ENCODE measurements around the gene MAP7D2.

The MAP7D2 gene

DNA sequence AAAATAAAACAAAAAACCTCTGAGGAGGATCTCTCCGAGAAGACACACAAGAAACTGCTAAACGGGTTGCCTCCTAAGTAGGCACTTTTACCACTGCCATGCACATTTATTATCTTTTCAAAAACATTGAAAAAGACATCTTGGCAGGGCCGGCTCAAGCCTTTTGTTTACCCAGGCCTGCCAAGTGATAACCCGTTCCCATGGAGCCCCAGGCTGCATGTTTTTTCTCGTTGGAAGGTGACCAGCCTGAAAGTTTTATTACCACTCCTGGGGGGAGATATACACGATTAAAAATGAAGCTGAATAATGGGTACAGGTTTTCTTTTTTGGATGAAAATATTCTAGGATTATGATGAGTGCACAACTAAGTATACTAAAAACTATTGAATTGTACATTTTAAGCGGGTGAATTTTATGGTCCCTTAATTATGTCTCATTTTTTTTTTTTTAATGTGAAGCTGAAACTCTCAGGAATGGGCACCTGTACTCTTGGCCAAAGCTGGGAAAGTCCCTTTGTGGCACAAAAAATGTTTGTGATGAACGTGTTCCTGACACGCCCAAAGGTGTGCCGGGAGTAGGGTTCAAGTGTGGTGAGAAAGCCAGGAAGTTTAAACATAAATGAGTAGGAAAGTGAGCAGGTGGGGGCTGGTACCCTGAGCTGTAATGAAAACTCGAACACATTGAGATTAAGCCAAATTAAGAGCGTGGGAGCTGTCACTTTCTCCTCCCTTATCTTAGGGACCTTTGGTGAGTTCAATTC is 1.5 kb upstream of the MAP7D2 start:
- Histone ChIP-seq H3K4me1 (ENCODE audit: low read length) (peaks cover 5% of the 10 kb centered on the region; the same call in 1 of the 2 replicates), H3K27me3 (replicated peaks; ENCODE audit: insufficient read depth, low read length) (no peaks in the 10 kb centered on the region), H3K9me2 (replicated peaks; ENCODE audit: insufficient read depth, low read length) (no peaks in the 10 kb centered on the region), H4K20me1 (ENCODE audit: insufficient read depth, low read length) (no peaks in the 10 kb centered on the region), H3K4me2 (ENCODE audit: low read depth, low read length) (peak overlapping the region; percentile 20; the same call in 1 of the 2 replicates), H3F3A (ENCODE audit: insufficient read depth, low read length) (peaks cover 2% of the 10 kb centered on the region; the same call in 1 of the 2 replicates), H3K27ac (ENCODE audit: low read length) (no peak overlapping the region), H3K9me3 (replicated peaks; ENCODE audit: insufficient read depth, low read length) (no peaks in the 10 kb centered on the region), H3K79me2 (ENCODE audit: low read length) (no peaks in the 10 kb centered on the region), H3K9ac (ENCODE audit: low read length) (no peak overlapping the region), H2AFZ (ENCODE audit: low read length) (no peak overlapping the region), H3K4me3 (ENCODE audit: low read length) (no peak overlapping the region), H3K36me3 (replicated peaks; ENCODE audit: insufficient read depth, low read length) (no peaks in the 10 kb centered on the region)
- TF ChIP-seq EZH2 (optimal IDR thresholded peaks at IDR 0.05; ENCODE audit: low read depth, low read length): no peak
- TF ChIP-seq, protein P1, sequence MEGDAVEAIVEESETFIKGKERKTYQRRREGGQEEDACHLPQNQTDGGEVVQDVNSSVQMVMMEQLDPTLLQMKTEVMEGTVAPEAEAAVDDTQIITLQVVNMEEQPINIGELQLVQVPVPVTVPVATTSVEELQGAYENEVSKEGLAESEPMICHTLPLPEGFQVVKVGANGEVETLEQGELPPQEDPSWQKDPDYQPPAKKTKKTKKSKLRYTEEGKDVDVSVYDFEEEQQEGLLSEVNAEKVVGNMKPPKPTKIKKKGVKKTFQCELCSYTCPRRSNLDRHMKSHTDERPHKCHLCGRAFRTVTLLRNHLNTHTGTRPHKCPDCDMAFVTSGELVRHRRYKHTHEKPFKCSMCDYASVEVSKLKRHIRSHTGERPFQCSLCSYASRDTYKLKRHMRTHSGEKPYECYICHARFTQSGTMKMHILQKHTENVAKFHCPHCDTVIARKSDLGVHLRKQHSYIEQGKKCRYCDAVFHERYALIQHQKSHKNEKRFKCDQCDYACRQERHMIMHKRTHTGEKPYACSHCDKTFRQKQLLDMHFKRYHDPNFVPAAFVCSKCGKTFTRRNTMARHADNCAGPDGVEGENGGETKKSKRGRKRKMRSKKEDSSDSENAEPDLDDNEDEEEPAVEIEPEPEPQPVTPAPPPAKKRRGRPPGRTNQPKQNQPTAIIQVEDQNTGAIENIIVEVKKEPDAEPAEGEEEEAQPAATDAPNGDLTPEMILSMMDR (IDR thresholded peaks at IDR 0.05; ENCODE audit: low read length): no peak
- no peak for TF ChIP-seq EZH2phosphoT487 (IDR thresholded peaks at IDR 0.05; ENCODE audit: low read length)
- no peak for DNase-seq

DNA sequence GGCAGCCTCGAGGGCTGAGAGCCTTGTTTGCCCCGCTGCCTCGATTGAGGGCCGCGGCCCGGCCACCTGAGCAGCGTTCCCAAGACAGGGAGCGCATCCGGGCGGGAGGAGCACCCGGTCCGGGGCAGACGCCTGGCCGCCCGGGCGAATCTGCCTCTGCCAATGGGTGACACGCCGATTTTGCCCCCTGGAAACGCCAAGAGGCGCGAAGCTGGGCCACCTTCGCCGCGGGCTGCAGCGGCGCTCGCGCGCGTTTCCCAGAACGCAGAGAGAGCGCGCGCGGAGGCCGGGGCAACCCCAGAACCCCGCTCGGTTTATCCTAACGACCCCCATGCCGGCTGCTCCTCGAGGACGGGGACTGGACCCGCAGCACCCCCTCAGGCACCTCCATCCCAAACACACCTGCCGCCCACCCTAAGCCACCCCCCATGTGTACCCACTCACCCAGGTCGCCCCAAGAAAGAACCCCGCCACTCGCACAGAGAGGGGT is 575 bp downstream of the MAP7D2 start:
- H3K9me3 ChIP-seq (replicated peaks; ENCODE audit: insufficient read depth, low read length): no peaks in the 10 kb centered on the region
- no peak overlapping the region for H3K27ac ChIP-seq (ENCODE audit: low read length)
- no peak overlapping the region for H3K4me2 ChIP-seq (ENCODE audit: low read depth, low read length)
- peaks cover 5% of the 10 kb centered on the region; the same call in 1 of the 2 replicates for H3K4me1 ChIP-seq (ENCODE audit: low read length)
- H3K4me3 ChIP-seq (ENCODE audit: low read length): no peak overlapping the region
- H4K20me1 ChIP-seq (ENCODE audit: insufficient read depth, low read length): no peaks in the 10 kb centered on the region
- TF ChIP-seq EZH2 (optimal IDR thresholded peaks at IDR 0.05; ENCODE audit: low read depth, low read length) (no peak), EZH2phosphoT487 (IDR thresholded peaks at IDR 0.05; ENCODE audit: low read length) (no peak)
- TF ChIP-seq, protein P1 (IDR thresholded peaks at IDR 0.05; ENCODE audit: low read length): no peak
- no peak for DNase-seq
- no peaks in the 10 kb centered on the region for H3K79me2 ChIP-seq (ENCODE audit: low read length)
- no peaks in the 10 kb centered on the region for H3F3A ChIP-seq (ENCODE audit: insufficient read depth, low read length)
- H3K27me3 ChIP-seq (replicated peaks; ENCODE audit: insufficient read depth, low read length): no peaks in the 10 kb centered on the region
- no peaks in the 10 kb centered on the region for H3K36me3 ChIP-seq (replicated peaks; ENCODE audit: insufficient read depth, low read length)
- no peak overlapping the region for H3K9ac ChIP-seq (ENCODE audit: low read length)
- H3K9me2 ChIP-seq (replicated peaks; ENCODE audit: insufficient read depth, low read length): no peaks in the 10 kb centered on the region
- no peak overlapping the region for H2AFZ ChIP-seq (ENCODE audit: low read length)

DNA sequence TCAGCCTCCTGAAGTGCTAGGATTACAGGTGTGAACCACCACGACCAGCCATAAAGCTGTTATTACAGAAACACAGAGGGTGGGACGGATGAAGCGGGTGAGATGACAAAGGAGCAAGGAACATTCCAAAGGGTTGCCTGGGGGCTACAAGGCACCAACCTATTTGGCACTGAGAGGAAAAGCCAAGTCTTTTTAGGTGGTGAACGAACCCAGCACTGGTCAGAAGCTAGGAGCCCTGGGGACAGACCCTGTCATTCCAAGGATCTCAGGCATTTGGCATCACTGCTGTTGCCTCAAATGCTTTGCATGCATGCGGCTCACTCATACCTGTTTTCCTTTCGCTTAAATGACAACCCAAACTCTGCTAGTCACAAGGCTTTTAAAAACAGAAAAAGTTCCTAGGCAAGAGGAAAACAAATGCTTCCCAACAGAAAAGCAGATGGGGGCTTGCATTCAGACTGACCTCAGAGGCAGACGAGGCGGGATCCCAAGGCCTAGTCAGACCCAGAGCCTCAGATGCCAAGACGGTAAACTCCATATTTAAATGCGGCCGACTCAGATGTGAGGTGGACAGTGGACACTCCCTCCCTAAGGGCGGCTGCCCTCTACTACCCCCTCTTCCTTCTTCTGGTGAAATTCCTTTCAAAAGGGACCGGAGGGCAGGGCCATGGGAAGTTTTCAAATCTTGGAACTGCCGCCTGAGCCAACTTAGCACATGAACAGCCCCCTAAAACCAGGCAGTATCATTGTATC is 4.5 kb downstream of the MAP7D2 start:
- no peak overlapping the region for H3K4me3 ChIP-seq (ENCODE audit: low read length)
- H3K27ac ChIP-seq (ENCODE audit: low read length): no peak overlapping the region
- no peaks in the 10 kb centered on the region for H3K9me2 ChIP-seq (replicated peaks; ENCODE audit: insufficient read depth, low read length)
- no peaks in the 10 kb centered on the region for H3K4me1 ChIP-seq (ENCODE audit: low read length)
- H3K36me3 ChIP-seq (replicated peaks; ENCODE audit: insufficient read depth, low read length): no peaks in the 10 kb centered on the region
- no peak for DNase-seq
- H4K20me1 ChIP-seq (ENCODE audit: insufficient read depth, low read length): no peaks in the 10 kb centered on the region
- no peak overlapping the region for H3K9ac ChIP-seq (ENCODE audit: low read length)
- H3K4me2 ChIP-seq (ENCODE audit: low read depth, low read length): no peak overlapping the region
- H3K79me2 ChIP-seq (ENCODE audit: low read length): no peaks in the 10 kb centered on the region
- TF ChIP-seq, protein P1 (IDR thresholded peaks at IDR 0.05; ENCODE audit: low read length): no peak
- TF ChIP-seq EZH2phosphoT487 (IDR thresholded peaks at IDR 0.05; ENCODE audit: low read length) (no peak), EZH2 (optimal IDR thresholded peaks at IDR 0.05; ENCODE audit: low read depth, low read length) (no peak)
- H2AFZ ChIP-seq (ENCODE audit: low read length): no peak overlapping the region
- H3K9me3 ChIP-seq (replicated peaks; ENCODE audit: insufficient read depth, low read length): no peaks in the 10 kb centered on the region
- H3F3A ChIP-seq (ENCODE audit: insufficient read depth, low read length): no peaks in the 10 kb centered on the region
- no peaks in the 10 kb centered on the region for H3K27me3 ChIP-seq (replicated peaks; ENCODE audit: insufficient read depth, low read length)

All from MM.1S (cell line).